Amniotic stem cell (primary cell): ENCODE results near the gene MTA3.

Experiments
- DNase-seq: peaks from one replicate; lab custom pipeline; 2025; lab: John Stamatoyannopoulos, UW

The MTA3 gene

DNA sequence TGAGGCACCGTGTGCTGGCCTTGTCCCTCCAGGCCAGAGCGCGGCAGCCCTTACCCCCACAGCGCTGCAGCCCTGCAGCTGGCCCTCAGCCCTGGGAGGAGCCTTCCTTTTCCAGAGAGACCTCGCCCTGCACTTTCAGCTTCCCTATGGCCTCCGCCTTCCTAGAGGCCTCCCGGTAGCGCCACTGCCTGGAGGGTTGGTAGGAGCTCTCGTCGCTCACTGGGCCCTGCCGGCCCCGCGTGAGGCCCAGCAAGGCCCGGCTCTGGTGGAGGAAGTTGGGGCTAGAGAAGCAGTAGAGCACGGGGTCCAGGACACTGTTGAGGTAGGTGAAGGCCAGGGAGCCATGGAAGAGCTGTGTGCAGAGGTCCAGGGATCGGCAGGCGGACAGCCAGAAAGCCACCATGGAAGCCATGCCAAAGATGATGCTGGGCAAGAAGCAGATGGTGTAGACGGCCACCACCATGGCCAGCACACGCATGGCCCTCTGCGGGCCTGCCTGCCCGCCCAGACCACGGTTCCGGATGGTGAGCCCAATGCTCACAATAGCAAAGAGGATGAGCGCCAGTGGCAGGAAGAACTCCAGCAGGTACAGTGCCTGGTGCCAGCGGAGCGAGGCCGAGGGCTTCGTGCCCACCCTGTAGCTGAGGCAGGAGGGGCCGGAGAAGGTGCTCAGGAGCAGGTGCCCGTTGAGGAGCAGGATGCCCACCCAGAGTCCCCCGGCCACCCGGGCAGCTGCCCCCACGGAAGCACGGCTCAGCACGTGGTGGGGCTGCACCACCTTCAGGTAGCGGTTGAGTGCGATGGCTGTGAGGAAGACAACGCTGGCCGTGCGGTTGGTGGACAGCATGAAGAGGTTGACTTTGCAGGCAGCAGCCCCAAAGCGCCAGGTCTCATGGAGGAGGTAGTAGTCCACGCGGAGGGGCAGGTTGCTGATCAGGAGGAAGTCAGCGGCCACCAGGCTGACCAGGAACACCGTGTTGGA lies 194.7 kb downstream of the MTA3 start:
- DNase-seq, result no peak

DNA sequence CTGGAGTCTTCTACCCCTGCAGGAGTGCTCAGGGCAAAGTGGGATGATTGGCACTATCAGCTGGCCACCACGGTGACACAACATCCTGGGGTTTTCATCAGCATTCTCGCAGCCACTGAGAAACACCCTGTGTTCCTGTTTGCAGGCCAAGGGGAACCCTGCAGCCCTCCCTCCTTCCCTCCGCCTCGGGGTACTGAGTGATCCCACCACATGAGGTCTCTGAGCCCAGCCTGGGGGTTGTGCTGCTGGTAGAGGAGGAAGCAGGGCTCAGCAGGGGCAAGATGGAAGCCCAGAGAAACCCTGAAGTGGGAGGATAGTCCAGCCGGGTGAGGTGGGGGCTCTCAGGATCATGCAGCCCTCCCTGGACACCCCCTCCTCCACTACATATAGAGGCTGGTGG lies 195.7 kb downstream of the MTA3 start, which contains the start of gene OXER1:
OXER1 (minus strand) TSS at position 40 of the 400 bp plus-strand sequence. CDS start 73 bp downstream, outside the sequence.
- no peak for DNase-seq

DNA sequence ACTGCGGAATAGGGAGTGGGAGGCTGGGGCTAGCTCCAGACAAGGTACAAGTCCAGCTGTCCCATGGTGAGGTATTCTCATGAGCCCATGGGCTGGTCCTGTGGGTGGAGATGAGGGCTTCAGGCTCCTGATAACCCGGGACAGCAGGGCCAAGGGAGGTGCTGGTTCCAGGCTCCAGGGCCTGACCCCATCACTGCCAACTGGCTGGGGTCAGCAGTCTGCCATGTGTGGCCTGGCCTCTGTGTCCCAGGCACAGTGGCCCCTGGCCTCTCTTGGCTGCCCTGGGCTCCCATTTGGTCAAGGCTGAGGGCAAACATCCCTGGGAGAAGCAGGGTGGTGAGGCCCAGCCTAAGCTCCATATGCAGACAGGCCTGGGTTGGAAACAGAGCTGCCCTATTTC lies 196.5 kb downstream of the MTA3 start:
- no peak for DNase-seq

DNA sequence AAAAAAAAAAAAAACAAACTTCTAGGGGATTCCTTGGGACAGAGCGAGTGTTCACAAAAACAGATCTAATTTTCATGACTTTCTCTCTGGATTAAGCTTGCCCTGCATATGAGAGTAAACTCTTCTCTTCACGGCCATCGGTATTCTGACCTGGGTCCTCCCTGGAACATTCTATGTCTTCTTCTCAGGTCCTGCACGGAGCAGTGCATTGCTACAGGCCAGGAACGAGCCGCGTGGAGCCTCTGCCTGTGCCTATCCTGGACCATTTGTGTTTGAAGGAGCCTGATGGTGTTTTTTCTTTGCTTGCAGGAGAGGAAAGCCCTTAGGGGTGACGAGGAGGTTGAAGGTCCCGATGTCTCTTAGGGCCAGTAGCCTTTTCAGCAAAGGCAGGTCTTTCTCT lies 197.3 kb downstream of the MTA3 start:
- no peak for DNase-seq

DNA sequence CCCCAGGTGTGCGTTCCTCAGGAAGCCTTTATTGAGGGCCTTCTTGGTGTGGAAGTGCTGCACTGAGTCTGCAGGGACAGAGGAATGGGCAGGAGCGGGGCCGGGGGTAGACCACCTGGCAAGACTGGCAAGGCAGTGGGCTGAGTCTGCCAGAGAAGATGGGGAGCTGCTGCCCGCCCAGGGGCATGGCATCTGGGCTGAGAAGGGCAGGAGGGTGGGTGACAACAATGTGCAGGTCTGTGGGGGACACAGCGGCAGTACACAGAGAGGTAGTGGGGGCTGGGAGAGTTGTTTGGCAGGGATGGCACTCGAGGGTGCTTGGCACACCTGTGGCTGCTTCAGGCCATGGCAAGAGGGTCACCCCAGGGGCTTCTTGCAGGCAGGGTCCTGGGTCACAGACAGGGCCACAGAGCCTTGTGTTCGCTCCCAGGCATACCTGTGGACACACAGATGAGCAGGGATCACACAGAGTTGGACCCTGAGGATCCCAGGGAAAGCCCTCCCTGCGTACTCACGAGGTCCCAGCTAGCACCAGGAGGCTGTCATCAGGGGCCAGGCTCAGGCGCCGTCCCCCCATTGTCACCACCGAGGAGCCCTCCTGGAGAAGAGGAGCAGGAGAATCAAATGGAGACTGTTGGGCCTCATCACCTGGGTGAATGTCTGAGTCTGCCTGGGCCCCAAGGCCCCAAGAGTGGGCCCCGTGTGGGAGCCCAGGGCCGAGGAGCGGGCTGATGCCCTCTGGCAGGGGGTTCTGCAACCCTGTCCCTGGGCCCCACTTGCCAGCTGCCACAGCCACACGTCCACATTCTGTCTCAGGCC lies 198.9 kb downstream of the MTA3 start:
- DNase-seq, result no peak

DNA sequence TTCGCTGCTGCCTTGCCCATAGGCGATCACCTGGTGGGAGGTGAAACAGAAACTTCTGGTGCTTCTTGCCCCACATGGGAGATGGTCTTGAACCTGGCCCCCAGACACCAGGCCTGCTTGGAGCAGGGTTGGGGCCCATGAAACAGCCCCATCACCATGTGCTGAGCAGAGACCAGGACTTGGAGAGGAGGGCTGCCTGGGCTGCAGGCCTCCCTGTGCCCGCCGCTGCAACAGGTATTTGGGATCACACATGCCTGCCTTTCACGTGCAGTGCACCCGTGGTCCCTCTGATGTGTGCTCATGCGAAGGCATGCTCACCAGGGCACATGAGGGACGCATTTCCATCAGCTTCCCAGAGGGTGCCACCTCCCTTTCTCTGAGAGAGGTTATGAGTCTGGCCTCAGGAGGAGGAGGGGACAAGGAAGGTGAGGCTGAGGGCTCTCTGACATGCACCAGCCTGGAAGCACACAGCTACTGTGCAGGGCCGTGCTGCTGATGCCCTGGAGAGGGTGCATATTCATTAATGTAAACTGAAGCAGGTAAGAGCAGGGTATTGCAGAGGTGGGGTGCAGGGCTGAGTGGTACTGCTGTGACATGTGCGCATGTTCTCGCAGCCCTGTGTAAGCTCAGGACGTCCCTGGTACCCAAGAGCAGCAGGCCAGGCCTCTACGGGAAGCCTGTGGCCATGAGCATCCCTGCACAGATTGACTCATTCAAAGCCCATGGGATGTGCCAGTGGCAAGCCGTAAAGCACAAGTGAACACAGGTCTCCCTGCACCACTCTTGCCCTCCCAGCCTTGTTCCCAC lies 199.7 kb downstream of the MTA3 start:
- no peak for DNase-seq

DNA sequence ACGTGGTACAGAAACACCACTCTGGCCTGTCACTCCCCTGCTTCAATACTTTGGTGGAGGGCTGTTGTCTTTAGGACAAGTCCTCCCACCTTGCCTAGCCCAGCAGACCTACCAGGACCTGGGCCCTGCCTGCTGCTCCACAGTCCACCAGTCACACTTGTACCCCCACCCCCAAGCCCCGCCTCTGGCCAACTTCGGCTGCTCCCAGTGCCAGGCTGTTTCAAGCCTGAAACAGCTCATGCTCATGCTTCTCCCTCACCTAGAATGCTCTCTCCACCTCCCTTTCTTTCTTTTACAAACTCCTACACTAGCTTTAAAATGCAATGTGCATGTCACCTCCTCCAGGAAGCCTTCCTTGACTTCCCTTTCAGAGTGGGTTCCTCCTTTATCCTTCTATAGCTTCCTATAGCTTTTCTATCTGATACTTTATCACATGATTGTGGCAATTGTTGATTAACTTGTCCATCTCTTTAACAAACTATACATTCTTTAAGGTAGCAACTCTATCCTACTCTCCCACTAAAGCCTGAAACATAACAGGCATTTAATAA lies 200.3 kb downstream of the MTA3 start:
- DNase-seq, result no peak

DNA sequence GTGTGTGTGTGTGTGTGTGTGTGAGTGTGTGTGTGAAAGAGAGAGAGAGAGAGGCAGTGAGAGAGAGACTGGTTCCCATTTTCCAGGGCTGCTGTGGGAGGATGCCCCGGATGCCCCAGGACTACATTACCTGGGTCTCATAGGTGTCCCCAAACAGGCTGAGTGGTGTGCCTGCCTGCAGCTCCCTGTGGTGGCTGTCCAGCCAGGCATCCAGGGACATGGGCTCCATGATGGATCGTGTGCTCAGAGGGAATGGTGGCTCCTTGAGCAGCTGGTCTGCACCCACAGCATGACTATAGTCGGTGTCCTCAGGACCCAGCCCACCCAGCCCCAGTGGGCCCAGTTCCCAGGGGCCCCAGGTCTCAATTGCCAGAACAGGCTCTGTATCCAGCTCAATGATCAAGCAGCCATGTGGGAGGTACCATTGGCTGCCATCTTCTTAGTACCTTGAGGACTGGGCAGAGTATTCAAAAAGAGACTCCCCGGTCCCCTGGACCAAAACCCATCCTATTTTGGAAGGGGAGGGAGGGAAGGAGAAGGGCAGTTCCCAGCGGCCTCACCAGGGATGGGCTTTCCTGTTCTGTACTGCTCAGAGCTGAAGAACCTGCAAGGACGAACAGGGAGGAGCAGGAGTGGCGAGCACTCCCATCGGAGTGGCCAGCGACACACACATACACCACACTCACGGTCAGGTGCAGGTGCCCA lies 201.3 kb downstream of the MTA3 start:
- no peak for DNase-seq

DNA sequence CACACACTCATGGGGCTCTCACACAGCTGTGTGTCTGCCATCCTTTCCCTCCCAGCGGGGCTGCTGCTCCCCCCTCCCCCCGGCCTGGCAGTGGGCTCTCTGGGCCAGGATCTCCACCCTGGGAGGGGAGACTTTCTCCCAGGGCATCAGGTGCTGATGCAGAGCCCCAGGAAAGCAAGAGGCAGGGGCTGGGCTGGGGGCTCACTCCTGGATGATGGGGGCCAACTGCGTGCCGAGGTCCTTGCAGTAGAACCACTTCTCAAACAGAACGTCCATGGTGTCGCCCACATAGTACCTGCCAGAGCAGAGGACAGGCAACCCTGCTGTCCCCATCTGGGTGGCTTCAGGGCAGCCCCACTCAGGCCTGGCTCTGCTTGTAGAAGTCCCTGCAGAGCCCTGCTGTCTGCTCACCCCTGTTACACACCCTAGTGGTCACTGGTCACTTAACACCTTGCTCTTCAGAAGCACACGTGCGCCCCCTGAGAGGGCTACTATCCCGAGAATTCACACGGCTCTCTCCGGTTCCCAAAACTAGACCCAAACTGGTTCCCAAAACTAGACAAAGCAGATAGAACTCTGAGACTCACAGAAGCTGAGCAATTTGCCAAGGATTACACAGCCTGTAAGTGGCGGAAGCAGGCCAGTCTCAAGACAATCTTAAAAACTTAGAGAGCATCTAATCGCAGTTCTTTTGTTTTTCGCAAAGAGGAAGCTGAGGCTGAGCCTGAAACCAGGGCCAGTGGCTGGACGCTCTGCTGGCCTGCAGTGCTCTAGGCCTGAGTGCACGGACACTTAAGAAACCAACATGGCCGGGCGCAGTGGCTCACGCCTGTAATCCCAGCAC lies 202.1 kb downstream of the MTA3 start:
- no peak for DNase-seq

DNA sequence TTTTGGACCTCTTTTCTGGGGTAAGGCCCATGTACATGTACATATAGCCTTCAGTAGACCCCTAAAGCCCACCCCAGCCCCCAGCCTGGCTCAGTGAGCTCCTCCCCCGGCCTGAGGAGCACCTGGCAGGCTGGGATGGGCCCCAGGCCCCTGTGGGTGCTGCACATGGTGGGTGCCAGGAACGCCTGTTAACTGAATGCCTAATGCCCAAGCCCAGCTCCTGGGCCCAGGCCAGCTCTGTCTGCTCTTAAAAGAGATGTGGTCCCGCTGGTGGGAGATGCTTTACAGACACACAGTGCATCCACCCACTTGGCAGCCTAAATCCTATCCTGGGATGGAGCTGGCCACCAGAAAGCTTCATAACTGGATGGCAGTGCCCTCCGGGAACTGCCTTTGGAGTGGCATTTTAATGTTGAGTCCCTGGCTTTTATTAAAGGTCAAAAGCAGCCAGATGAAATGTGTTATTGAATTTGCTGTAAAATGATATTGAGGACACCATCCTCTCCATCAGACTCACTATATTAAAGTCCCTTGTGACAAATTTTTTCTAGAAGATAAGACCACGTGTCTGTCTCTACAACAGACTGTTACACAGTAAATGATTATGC lies 203.2 kb downstream of the MTA3 start:
- DNase-seq, result no peak

DNA sequence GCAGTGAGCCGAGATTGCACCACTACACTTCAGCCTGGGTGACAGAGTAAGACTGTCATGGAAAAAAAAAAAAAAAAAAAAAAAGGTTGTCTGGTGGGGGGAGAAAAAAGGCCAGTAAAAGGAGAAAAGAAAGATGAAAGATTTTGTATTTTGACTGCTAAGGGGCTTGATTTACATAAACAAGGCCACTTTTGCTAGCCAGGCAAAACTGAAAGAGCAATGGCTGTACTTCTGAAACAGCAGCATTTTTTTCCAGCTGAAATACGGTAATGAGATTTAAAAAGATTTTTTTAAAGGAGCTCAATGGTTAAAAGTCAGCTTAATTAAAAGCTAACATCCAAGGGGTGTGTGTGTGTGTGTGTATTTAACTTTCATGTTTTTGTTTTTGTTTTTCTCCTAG lies 206.8 kb downstream of the MTA3 start:
- no peak for DNase-seq

DNA sequence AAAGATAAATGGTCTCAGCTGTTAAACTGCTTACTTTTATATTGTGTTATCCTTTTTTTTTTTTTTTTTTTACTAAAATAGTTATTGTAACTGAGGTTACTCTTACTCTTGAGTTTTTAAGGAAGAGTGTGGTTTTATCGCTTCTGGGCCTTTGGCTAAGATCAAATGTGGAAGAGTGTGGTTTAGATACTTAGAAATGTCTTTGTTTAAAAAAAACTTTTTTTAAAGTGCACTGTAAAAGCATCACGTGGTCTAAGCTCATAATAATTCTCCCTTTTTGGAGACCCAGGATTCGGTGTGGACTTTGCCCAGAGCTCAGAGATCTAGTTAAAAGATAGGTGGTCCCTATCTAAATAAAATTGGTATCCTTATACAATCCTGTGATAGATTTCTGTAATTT lies 207.4 kb downstream of the MTA3 start:
- DNase-seq, result no peak

DNA sequence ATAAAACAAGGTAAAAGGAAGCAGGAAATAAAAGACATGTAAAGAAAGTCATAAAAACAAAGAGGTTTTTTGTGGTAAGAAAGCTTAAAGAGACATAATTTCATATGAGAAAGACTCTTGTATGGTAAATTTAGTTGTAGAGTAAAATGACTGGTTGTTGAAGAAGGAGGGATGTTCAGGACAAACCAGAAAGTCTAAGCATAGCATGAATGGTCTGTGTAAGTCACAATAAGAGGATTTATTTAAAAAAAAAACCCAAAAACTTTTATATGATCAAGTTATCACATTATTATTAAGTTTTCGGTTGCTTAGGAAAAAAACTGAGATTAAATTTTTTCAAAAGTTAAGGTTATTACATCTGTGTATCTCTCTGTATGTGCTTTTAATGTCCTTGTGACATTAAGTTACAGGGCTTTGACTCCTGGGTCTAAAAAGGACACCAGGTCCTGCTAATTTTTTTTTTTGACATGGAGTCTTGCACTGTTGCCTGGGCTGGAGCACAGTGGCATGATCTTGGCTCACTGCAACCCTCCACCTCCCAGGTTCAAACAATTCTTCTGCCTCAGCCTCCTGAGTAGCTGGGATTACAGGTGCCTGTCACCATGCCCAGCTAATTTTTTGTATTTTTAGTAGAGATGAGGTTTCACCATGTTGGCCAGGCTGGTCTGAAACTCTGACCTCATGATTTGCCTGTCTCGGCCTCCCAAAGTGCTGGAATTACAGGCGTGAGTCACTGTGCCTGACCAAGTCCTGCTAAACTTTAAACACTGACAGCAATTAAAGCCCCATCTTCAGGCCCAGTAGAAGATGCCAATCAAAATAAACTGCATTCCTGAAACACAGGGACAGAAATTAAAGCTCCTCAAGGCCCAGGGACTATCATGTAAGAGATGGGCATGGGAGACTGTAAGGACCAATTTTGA lies 209.7 kb downstream of the MTA3 start:
- no peak for DNase-seq

DNA sequence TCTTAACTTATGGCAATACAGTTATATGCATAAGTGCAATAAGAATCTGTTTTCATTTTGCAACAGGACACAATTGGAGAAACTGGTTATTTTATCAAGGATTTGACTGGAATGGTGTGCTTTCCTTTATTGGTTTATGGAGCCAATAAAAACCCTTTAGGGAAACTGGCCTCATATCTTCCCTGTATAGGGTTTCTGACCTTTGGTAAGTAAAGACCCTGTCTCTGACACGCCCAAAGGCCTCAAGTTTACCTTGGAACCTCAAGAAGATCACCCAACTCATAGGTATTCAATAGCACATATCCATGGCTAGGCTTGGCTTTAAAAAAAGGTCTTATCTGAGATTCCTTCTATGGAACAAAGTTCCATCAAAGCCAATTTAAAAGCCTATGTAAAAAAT lies 212.7 kb downstream of the MTA3 start:
- no peak for DNase-seq

DNA sequence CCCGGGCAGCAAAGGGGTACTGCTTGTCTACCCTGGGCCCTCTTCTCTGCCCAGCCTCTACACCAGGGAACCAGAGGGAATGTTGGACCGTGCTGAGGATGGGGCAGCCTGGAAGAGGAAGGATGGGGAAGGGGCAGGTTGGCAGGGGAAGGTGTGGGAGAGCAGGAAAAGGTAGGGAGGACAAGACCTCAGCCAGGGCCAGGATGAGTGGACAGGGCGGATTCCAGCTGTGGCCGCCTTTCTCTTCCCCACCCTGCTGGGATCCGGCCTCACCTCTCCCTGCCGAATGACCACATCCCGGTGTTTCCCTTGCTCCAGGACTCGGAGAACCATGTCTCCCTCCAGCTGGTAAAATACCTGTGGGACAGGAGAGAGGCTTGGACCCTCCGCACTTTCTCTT lies 215.1 kb downstream of the MTA3 start:
- DNase-seq, result no peak

DNA sequence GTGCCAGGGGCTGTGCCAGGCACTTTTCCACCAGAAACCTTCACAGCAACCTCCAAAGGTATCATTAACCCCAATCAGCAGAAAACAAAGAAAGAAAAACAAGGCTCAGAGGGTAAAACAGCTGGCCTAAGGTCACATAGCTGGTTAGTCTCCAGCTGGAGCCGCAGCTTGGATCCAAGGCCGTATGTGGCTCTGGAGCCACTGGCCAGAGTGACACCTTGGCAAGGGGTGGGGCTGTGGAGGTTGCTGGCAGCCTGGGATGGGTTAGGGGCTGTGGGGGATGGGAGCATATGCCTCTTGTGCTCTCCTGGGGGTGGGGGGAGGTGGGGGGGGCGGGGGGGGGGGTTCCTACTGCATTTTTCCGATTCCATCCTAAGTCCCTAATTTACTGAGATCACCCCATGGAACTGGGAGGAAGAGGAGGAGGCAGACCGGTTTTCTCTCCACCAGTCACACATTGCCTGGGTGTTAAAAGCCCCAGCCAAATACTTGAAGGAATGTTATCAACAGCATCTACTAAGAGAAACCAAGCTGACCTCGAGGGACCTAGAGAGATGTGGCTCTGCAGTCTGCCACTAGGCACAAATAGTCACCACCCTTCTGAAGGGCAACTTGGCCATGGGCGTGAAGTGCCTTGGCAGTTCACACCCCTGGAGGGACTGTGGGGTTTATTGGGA lies 215.9 kb downstream of the MTA3 start:
- no peak for DNase-seq

DNA sequence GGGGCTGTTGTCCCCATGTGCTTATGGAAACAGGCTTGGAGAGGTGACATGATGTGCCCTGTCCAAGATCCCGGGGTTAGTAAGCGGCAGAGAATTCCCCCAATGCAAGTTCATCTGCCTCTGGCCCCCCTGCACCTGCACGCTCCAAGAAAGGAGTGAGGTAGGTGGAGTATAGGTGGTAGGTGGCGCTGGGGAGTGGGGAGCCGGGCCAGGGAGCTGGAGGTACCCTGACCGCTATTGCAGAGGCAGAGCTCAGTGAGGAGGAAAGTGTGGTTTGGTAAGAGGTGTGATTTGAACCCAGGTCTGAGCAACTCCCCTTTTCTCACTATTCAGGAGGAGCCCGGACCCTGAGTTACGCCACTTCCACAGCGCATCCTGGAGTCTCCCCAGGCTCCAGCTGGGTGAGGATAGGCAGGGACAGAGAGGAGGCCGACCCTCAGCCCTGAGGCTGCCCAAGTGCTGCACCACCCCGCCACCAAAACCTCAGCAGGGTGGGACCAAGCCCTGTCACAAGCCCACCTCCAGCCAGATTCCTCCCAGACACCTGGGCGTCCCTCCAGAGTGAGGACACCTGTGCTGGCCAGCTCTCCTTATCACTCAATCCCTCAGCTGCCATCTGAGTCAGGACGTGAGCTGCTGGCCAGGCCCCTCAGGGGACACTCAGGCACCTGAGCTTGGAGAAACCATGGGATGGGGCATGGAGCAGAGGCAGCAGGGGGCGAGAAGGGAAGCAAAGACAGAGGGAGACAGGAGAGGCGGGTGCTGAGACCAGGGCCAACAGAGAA lies 218.3 kb downstream of the MTA3 start:
- DNase-seq, result no peak
